PC-3 (cell line): ENCODE measurements around the gene SDK1. TPM values are rescaled to one million over a fixed set of nuclear protein-coding genes. Genes with fewer than 3 reads are reported as not detected.

Experiments
- ATAC-seq: fragments of 200-7000 bp; cut with Tn5 transposase; 2 replicates; pipeline ENCODE4 v1.9.1; 2020; ENCODE audit warnings: mild to moderate bottlenecking, moderate library complexity
- BruUV-seq: library from RNA; stranded (reverse); fragments of 400-500 nt; replicated peaks from 2 replicates; lab custom pipeline; 2021; lab: Mats Ljungman, UMichigan
- CTCF ChIA-PET: fragments of 300-600 bp; sonication (Branson Sonifier 250); formaldehyde crosslinking; loops from one replicate; lab custom pipeline; 2022; ENCODE audit warnings: antibody characterized with exemption; lab: Charles Lee
- POLR2A ChIA-PET: fragments of 300-600 bp; sonication (Branson Sonifier 250); formaldehyde crosslinking; loops from one replicate; lab custom pipeline; 2022; ENCODE audit warnings: antibody characterized with exemption; ENCODE audit not compliant: unreplicated experiment; lab: Charles Lee
- DNase-seq: peaks from one replicate; pipeline ENCODE4 v3.0.0-alpha.2; 2015
- H2AFZ ChIP-seq: fragments of 300-600 bp; sonication (generic); 2 replicates; pipeline ENCODE4 v1.6.0; 2016; ENCODE audit warnings: antibody characterized with exemption, low read length
- H3F3A ChIP-seq: fragments of 300-600 bp; sonication (generic); one replicate; pipeline ENCODE4 v1.6.0; 2017; ENCODE audit warnings: antibody characterized with exemption, low read length, control low read depth, mild to moderate bottlenecking; ENCODE audit not compliant: unreplicated experiment
- H3K27ac ChIP-seq: fragments of 300-600 bp; sonication (generic); 2 replicates; pipeline ENCODE4 v1.5.1; 2016; ENCODE audit warnings: mild to moderate bottlenecking, low read length
- H3K27me3 ChIP-seq: fragments of 300-600 bp; sonication (generic); 2 replicates; pipeline ENCODE4 v1.6.1; 2016; ENCODE audit warnings: low read length, mixed read lengths
- H3K36me3 ChIP-seq: fragments of 300-600 bp; sonication (generic); 2 replicates; pipeline ENCODE4 v1.6.1; 2016; ENCODE audit warnings: low read depth, mixed run types, low read length, mixed read lengths
- H3K4me1 ChIP-seq: fragments of 300-600 bp; sonication (generic); 2 replicates; pipeline ENCODE4 v1.5.1; 2016; ENCODE audit warnings: low read length; ENCODE audit not compliant: insufficient read depth
- H3K4me2 ChIP-seq: fragments of 300-600 bp; sonication (generic); 2 replicates; pipeline ENCODE4 v1.6.0; 2016; ENCODE audit warnings: low read length
- H3K4me3 ChIP-seq: fragments of 300-600 bp; sonication (generic); 2 replicates; pipeline ENCODE4 v1.5.1; 2016; ENCODE audit warnings: mild to moderate bottlenecking, low read length, mixed read lengths
- H3K79me2 ChIP-seq: fragments of 300-600 bp; sonication (generic); 2 replicates; pipeline ENCODE4 v1.6.1; 2017; ENCODE audit warnings: low read length, mixed read lengths
- H3K9ac ChIP-seq: fragments of 300-600 bp; sonication (generic); 2 replicates; pipeline ENCODE4 v1.6.0; 2016; ENCODE audit warnings: mild to moderate bottlenecking, low read length
- H3K9me2 ChIP-seq: fragments of 300-600 bp; sonication (generic); replicated peaks from 2 replicates; pipeline ENCODE4 v1.6.1; 2016; ENCODE audit warnings: mixed run types, low read length, mixed read lengths
- H3K9me3 ChIP-seq: fragments of 300-600 bp; sonication (generic); 2 replicates; pipeline ENCODE4 v1.6.1; 2016; ENCODE audit warnings: low read length, mixed read lengths
- H4K20me1 ChIP-seq: fragments of 300-600 bp; sonication (generic); 2 replicates; pipeline ENCODE4 v1.6.1; 2016; ENCODE audit warnings: low read length, mixed read lengths
- EZH2 ChIP-seq: fragments of 300-600 bp; sonication (generic); IDR thresholded peaks from one replicate; pipeline ENCODE4 v1.6.1; 2017; ENCODE audit warnings: antibody characterized with exemption, mild to moderate bottlenecking, low read length; ENCODE audit not compliant: unreplicated experiment
- EZH2phosphoT487 ChIP-seq: fragments of 300-600 bp; sonication (generic); IDR thresholded peaks from 2 replicates; pipeline ENCODE4 v1.6.1; 2018; ENCODE audit warnings: mild to moderate bottlenecking, antibody characterized with exemption, low read length, borderline replicate concordance
- intact Hi-C: fragments of 100-400 bp; cut with micrococcal nuclease; formaldehyde crosslinking; loops from 2 replicates; pipeline ENCODE4 v1.9.0; 2023
- total RNA-seq: library from RNA; depleted of rRNA; stranded (reverse); fragments of >200 nt; gene quantifications from 2 replicates; pipeline ENCODE4 v1.2.3, GENCODE V29; 2014
- TF ChIP-seq, protein P1 (sequence below): fragments of 300-600 bp; sonication (generic); conservative IDR thresholded peaks from 2 replicates; pipeline ENCODE4 v1.5.1; 2017; ENCODE audit warnings: antibody characterized with exemption, low read depth, mild to moderate bottlenecking, low read length

The SDK1 gene
- total RNA-seq, 1 experiment from 2014 or later, result 2.8 TPM

DNA sequence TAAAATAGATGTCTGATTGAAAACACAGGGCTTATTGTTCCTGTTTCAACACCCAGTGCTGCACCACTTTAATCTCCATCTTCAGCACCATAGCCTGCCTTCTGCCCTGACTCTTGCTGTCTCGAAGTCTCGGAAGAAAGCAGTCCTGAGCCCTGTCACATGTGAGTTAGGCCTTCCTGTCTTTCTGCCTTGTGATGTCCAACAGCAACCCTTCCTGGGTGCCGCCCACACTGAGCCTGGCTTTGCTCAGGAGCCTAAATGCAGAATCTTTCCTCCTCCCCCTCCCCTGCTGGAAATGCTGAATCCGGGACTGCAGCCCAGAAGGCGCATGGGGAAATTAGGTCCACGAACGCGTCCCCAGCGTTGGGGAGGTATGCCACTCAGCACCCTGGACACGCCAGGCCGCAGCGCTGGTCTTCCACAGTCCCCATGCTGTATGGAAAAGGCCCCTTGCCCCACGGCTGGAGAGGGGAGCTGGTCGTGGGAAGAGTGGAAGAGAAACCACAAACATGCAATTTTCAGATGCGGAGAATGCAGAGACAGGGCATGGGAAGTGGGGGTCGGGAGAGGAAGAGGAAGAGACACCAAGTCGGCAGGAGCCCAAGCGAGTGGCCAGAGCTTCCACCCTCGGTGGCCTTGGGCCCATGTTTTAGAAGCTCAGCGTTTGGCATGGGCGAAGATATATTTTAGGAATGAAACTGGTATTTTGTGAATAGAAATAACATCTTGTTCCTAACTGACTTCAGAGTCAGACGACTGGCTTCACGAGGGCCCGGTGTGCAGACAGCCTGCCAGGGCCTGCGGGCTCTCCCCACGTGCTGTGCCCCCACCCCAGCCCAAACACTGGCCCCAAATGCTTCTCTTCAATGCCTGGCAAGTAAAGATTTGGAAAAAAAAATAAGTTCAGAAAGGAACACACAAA, 724.9 kb downstream of the SDK1 start:
- intact Hi-C loops, result no loop called here
- H4K20me1 ChIP-seq, result no peaks in the 10 kb centered on the region
- no peaks in the 10 kb centered on the region for H3F3A ChIP-seq
- H3K9ac ChIP-seq, result no peak overlapping the region
- H3K4me2 ChIP-seq, result no peak overlapping the region
- H3K79me2 ChIP-seq, result no peaks in the 10 kb centered on the region
- H3K4me1 ChIP-seq, result no peaks in the 10 kb centered on the region
- H3K27me3 ChIP-seq, result no peaks in the 10 kb centered on the region
- ChIA-PET CTCF (no interaction called here), POLR2A (no interaction called here)
- no peak overlapping the region for H2AFZ ChIP-seq
- H3K9me2 ChIP-seq, result no peaks in the 10 kb centered on the region
- no peaks in the 10 kb centered on the region for H3K36me3 ChIP-seq
- TF ChIP-seq, protein P1, sequence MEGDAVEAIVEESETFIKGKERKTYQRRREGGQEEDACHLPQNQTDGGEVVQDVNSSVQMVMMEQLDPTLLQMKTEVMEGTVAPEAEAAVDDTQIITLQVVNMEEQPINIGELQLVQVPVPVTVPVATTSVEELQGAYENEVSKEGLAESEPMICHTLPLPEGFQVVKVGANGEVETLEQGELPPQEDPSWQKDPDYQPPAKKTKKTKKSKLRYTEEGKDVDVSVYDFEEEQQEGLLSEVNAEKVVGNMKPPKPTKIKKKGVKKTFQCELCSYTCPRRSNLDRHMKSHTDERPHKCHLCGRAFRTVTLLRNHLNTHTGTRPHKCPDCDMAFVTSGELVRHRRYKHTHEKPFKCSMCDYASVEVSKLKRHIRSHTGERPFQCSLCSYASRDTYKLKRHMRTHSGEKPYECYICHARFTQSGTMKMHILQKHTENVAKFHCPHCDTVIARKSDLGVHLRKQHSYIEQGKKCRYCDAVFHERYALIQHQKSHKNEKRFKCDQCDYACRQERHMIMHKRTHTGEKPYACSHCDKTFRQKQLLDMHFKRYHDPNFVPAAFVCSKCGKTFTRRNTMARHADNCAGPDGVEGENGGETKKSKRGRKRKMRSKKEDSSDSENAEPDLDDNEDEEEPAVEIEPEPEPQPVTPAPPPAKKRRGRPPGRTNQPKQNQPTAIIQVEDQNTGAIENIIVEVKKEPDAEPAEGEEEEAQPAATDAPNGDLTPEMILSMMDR, result no peak
- no peak for TF ChIP-seq EZH2phosphoT487
- no peak for TF ChIP-seq EZH2
- ATAC-seq (no peak), DNase-seq (no peak)
- no peak overlapping the region for H3K4me3 ChIP-seq
- H3K27ac ChIP-seq, result no peak overlapping the region
- no peaks in the 10 kb centered on the region for H3K9me3 ChIP-seq
- BruUV-seq, result no TSS peak

DNA sequence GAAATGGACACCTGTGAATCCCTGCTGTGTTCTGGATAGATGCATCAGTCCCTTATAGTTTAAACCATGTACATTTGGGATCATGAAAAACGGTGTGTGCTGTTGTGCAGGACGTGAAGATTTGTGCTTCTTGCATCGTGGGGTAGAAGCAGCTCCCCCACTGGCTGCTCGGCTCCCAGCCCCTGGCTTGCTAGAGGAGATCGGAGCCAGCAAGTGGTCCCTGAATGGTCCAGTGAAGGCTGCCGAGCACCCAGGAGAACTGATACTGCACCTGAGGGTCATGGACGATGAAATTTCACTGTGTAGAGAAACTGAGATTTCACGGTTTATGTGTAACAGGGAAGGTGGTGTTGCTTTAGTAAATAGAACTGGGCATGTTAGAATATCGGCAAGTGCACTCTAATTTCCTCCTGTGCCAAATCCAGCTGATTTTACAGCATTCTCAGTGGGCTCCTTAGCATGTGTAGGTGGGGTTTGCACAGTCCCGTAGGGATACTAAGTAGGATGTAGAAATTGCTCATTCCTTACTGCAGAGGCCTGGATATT, 726.0 kb downstream of the SDK1 start:
- Histone ChIP-seq H4K20me1 (no peaks in the 10 kb centered on the region), H3K36me3 (no peaks in the 10 kb centered on the region), H3F3A (no peaks in the 10 kb centered on the region), H3K4me2 (no peak overlapping the region), H3K9me2 (no peaks in the 10 kb centered on the region), H3K4me1 (no peaks in the 10 kb centered on the region), H3K79me2 (no peaks in the 10 kb centered on the region), H3K4me3 (no peak overlapping the region), H3K9me3 (no peaks in the 10 kb centered on the region), H3K27ac (no peak overlapping the region), H3K27me3 (no peaks in the 10 kb centered on the region), H2AFZ (no peak overlapping the region), H3K9ac (no peak overlapping the region)
- no peak for ATAC-seq
- TF ChIP-seq EZH2, result no peak
- TF ChIP-seq, protein P1, result no peak
- TF ChIP-seq EZH2phosphoT487, result no peak
- DNase-seq, result no peak
- CTCF ChIA-PET, result no interaction called here
- intact Hi-C loops, result no loop called here
- POLR2A ChIA-PET, result no interaction called here
- BruUV-seq, result no TSS peak

DNA sequence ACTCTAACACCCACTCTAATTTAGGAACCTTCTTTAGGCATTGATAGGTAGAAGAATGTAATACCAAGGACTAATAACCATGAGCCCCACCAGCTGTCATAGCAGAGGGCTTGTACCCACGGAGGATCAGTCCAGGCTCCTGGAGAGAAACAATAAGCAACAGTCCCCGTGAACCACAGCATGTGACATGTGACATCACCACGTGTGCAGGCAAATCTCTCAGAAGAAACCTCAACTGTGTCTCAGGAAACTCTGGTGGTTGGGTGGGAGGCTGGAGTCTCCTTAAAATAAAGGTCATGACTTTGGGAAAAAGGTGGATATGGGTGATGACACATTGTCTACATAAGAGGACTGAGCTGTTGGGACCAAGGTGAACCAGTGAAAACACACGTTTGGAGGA, 727.2 kb downstream of the SDK1 start:
- POLR2A ChIA-PET, result no interaction called here
- no peaks in the 10 kb centered on the region for H3K27me3 ChIP-seq

More for the DNA sequence above, 727.2 kb downstream of the SDK1 start:
- intact Hi-C loops, result no loop called here
- Histone ChIP-seq H3F3A (no peaks in the 10 kb centered on the region), H3K4me1 (no peaks in the 10 kb centered on the region), H3K79me2 (no peaks in the 10 kb centered on the region), H3K9me3 (no peaks in the 10 kb centered on the region), H3K36me3 (no peaks in the 10 kb centered on the region), H3K4me2 (no peak overlapping the region), H2AFZ (no peak overlapping the region), H3K9me2 (no peaks in the 10 kb centered on the region), H3K4me3 (no peak overlapping the region), H3K27ac (no peak overlapping the region), H4K20me1 (no peaks in the 10 kb centered on the region), H3K9ac (no peak overlapping the region)
- TF ChIP-seq EZH2phosphoT487 (no peak), EZH2 (no peak)
- TF ChIP-seq, protein P1, result no peak
- no TSS peak for BruUV-seq
- no peak for DNase-seq
- CTCF ChIA-PET, result no interaction called here
- no peak for ATAC-seq
